ENCODE data around the gene B3GALT6. TPM values are rescaled to one million over a fixed set of nuclear protein-coding genes. Genes with fewer than 3 reads are reported as not detected.

Gene B3GALT6
- total RNA-seq, 1 experiment from 2014 or later = 33.4 TPM

GRCh38 chr1:1230656-1231399 is 1.2 kb upstream of the B3GALT6 start:
- Histone ChIP-seq H3K36me3 (peaks cover 26% of the 10 kb centered on the region), H3K4me1 (no peaks in the 10 kb centered on the region), H3K9me3 (replicated peaks) (no peaks in the 10 kb centered on the region), H3K27ac (peak overlapping the region; percentile 69; the same call in 1 of the 2 replicates), H3K27me3 (no peaks in the 10 kb centered on the region), H3K4me3 (peak overlapping the region; percentile 94)
- no peak for DNase-seq

GRCh38 chr1:1231400-1232207 is 433 bp upstream of the B3GALT6 start, which contains the start of gene SDF4:
SDF4 (minus strand) TSS chr1:1232001; CDS start chr1:1228772, 3,229 bp downstream.
- Histone ChIP-seq H3K27ac (peak within 1 kb of the TSS; percentile 69), H3K4me3 (peak within 1 kb of the TSS; percentile 94), H3K4me1 (peaks cover 6% of the 10 kb centered on the region), H3K9me3 (replicated peaks) (no peaks in the 10 kb centered on the region), H3K36me3 (peaks cover 20% of the 10 kb centered on the region), H3K27me3 (no peaks in the 10 kb centered on the region)
- peak; percentile 98 for DNase-seq

- Histone ChIP-seq H3K4me3 (no peak overlapping the region), H3K9me3 (replicated peaks) (no peaks in the 10 kb centered on the region), H3K36me3 (peaks cover 11% of the 10 kb centered on the region), H3K4me1 (peaks cover 20% of the 10 kb centered on the region), H3K27ac (no peak overlapping the region), H3K27me3 (peaks cover 8% of the 10 kb centered on the region)
- DNase-seq = no peak
These were observed 944 bp downstream of the B3GALT6 start for GRCh38 chr1:1232796-1233566.

- peaks cover 25% of the 10 kb centered on the region for H3K4me1 ChIP-seq
- no peak for DNase-seq
- no peaks in the 10 kb centered on the region for H3K9me3 ChIP-seq (replicated peaks)
- H3K36me3 ChIP-seq = peaks cover 5% of the 10 kb centered on the region
- peaks cover 14% of the 10 kb centered on the region for H3K27me3 ChIP-seq
- H3K27ac ChIP-seq = no peak overlapping the region
- no peak overlapping the region for H3K4me3 ChIP-seq
These were observed 1.5 kb downstream of the B3GALT6 start for GRCh38 chr1:1233567-1233892.

GRCh38 chr1:1234180-1234808 is 2.3 kb downstream of the B3GALT6 start:
- H3K4me3 ChIP-seq = no peak overlapping the region
- no peak for DNase-seq
- peaks cover 30% of the 10 kb centered on the region for H3K4me1 ChIP-seq
- H3K36me3 ChIP-seq = no peaks in the 10 kb centered on the region; the same call in 1 of the 2 replicates
- no peaks in the 10 kb centered on the region for H3K9me3 ChIP-seq (replicated peaks)
- H3K27ac ChIP-seq = no peak overlapping the region
- peaks cover 21% of the 10 kb centered on the region for H3K27me3 ChIP-seq

GRCh38 chr1:1235016-1235744 is 3.1 kb downstream of the B3GALT6 start:
- Histone ChIP-seq H3K9me3 (replicated peaks) (no peaks in the 10 kb centered on the region), H3K36me3 (no peaks in the 10 kb centered on the region), H3K4me3 (no peak overlapping the region), H3K27ac (no peak overlapping the region), H3K27me3 (peaks cover 30% of the 10 kb centered on the region), H3K4me1 (peaks cover 30% of the 10 kb centered on the region)
- no peak for DNase-seq

GRCh38 chr1:1236176-1236763 is 4.2 kb downstream of the B3GALT6 start:
- Histone ChIP-seq H3K36me3 (no peaks in the 10 kb centered on the region), H3K4me1 (peaks cover 30% of the 10 kb centered on the region), H3K9me3 (replicated peaks) (no peaks in the 10 kb centered on the region), H3K27me3 (peaks cover 37% of the 10 kb centered on the region), H3K4me3 (no peak overlapping the region), H3K27ac (no peak overlapping the region)
- DNase-seq = peak; percentile 54 to 59

- Histone ChIP-seq H3K4me1 (peaks cover 30% of the 10 kb centered on the region), H3K36me3 (no peaks in the 10 kb centered on the region), H3K27ac (no peak overlapping the region), H3K27me3 (peaks cover 46% of the 10 kb centered on the region), H3K4me3 (no peak overlapping the region), H3K9me3 (replicated peaks) (no peaks in the 10 kb centered on the region)
- DNase-seq = no peak
These were observed 5.2 kb downstream of the B3GALT6 start for GRCh38 chr1:1236945-1237873.

GRCh38 chr1:1237874-1238701 is 6.1 kb downstream of the B3GALT6 start:
- DNase-seq = peak in 1 of 2 experiments; percentile 56
- Histone ChIP-seq H3K27me3 (peaks cover 52% of the 10 kb centered on the region), H3K4me1 (peaks cover 30% of the 10 kb centered on the region), H3K36me3 (no peaks in the 10 kb centered on the region), H3K9me3 (replicated peaks) (no peaks in the 10 kb centered on the region), H3K27ac (no peak overlapping the region), H3K4me3 (no peak overlapping the region)

GRCh38 chr1:1238702-1239178 is 6.7 kb downstream of the B3GALT6 start:
- Histone ChIP-seq H3K4me3 (no peak overlapping the region), H3K27me3 (peaks cover 56% of the 10 kb centered on the region), H3K36me3 (no peaks in the 10 kb centered on the region), H3K4me1 (peaks cover 30% of the 10 kb centered on the region), H3K27ac (no peak overlapping the region), H3K9me3 (replicated peaks) (no peaks in the 10 kb centered on the region)
- peak in 1 of 2 experiments; percentile 46 for DNase-seq

GRCh38 chr1:1239227-1239613 is 7.2 kb downstream of the B3GALT6 start:
- peak in 1 of 2 experiments; percentile 33 for DNase-seq
- Histone ChIP-seq H3K36me3 (no peaks in the 10 kb centered on the region), H3K27ac (no peak overlapping the region), H3K4me3 (no peak overlapping the region), H3K9me3 (replicated peaks) (no peaks in the 10 kb centered on the region), H3K4me1 (peaks cover 30% of the 10 kb centered on the region), H3K27me3 (peaks cover 56% of the 10 kb centered on the region)
